Measurements from ENCODE around the gene FNIP1.
"Not testable (repeated sequence)": the region's sequence is repeated elsewhere in the genome, so short reads cannot be mapped to it uniquely, and the experiment has no call there.

Gene FNIP1

GRCh38 chr5:131635684-131636572, 160.9 kb downstream of the FNIP1 start:
- no peak for DNase-seq

DNA sequence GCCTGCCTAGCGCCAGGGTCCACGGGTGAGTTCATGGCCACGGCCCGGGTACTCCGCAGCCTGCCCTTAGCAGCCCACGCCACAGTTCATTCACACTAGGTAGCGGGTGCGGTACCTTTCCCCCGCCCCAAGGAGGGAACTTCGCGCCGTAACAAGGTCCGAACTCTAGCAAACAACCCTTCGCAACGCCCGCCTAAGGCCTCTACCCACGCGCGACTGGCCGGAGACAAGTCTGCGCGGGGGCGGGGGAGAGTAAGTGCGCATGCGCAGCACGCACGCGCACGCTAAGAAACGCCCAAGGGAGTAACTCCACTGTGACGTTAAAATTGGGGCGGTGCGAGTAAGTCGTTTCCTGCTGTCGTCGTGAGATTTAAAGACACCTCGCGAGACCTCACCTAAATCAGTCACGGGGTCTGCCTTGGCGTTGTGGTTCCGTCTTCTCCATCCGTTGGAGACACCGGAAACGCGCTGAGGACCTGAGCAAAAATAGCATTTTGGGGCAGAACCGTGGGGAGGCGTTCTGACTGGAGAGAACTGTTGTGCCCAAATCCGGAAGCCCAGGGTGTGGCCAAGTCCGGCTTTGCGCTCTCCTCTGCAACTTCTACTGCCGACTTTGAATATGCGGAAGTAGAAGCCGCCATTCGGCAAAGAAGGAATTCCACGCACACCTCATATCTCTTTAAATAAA, 161.7 kb downstream of the FNIP1 start, which contains the start of gene RAPGEF6:
TSS of gene RAPGEF6 (minus strand) at position 234 of the 688 bp plus-strand sequence. CDS start at position 35, 199 bp downstream.
- peak; percentile 99 for DNase-seq

GRCh38 chr5:131634666-131634995, 162.2 kb downstream of the FNIP1 start:
- DNase-seq, result peak; percentile 23

GRCh38 chr5:131634238-131634637, 162.6 kb downstream of the FNIP1 start:
- no peak for DNase-seq

- no peak for DNase-seq
Measured at GRCh38 chr5:131633830-131634229, 163.0 kb downstream of the FNIP1 start.

DNA sequence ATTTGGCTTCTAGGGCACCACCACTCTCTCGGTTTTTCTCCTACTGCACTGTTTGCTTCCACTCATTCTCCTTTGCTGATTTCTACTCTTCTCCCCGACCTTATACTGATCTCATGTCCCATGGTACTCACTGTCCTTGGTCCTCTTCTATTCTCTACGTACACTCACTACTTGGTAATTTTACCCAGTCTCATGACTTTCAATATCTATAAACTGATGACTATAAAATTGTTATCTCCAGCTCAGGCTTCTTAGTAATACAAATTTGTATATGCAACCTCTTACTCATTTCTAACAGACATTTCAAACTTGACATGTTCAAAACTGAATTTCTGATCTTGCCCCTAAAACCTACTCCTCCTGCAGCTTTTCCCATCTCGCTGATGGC, 165.9 kb downstream of the FNIP1 start:
- DNase-seq, result no peak

GRCh38 chr5:131630208-131630962, 166.4 kb downstream of the FNIP1 start:
- no peak for DNase-seq

GRCh38 chr5:131628990-131629389, 167.8 kb downstream of the FNIP1 start:
- no peak for DNase-seq

DNA sequence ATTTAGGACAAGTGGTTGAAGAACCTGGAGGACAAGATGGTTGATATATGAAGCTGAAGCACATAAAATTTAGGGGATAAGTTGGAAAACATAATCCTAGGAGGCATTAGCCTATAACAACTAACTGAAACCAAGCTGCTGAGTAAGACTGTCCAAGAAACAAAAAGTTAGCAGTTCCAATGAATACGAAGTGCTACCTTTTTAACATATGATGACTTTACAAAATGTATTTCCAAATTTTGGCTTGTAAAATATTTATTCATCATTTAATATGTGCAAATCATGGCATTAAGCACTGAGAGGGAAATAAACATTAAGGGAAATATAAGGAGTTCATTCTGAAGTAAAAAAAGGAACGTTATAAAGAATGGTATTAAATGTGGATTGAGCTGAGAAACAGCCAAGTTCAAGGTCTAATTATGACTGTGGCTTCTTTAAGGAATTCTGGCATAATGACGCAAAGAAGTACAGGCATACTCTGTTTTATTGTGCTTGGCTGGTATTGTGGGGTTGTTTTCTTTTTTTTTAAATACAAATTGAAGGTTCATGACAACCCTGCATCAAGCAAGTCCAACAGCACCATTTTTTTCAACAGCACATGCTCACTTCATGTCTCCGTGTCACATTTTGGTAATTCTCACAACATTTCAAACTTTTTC, 169.5 kb downstream of the FNIP1 start:
- no peak for DNase-seq

DNA sequence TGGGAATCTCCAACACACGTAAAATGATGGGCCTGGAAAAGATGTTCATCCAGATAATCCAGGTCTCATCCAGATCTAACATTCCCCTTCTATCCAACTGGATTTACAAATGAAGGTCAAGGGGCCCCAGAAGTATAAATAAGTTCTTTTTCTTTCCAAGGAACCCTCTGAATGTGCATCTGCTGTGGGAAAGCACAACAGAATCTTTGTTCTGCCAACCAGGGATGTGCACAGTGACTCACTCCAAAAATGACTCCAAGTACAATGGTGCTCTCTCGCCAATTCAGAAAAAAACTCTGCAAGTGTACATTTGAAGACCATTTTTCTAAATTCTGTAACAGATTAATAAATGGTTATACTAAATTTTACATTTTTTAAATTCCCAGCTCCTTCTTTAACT, 174.2 kb downstream of the FNIP1 start:
- DNase-seq, result no peak

DNA sequence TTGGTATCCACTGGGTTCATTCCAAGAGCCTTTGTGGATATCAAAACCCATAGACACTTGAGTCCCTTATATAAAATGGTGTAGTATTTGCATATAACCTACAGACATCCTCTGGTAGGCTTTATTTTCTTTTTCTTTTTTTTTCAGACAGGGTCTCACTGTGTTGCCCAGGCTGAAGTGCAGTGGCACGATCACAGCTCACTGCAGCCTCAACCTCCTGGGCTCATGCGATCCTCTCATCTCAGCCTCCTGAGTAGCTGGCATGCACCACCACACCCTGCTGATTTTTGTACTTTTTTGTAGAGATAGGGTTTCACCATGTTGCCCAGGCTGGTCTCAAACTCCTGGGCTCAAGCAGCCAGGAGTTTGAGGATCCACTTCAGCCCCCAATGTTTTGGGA, 175.7 kb downstream of the FNIP1 start:
- not testable (repeated sequence) for DNase-seq

- no peak for DNase-seq
Measured at GRCh38 chr5:131619102-131619501, 177.7 kb downstream of the FNIP1 start.

- no peak for DNase-seq
Measured at GRCh38 chr5:131617140-131617822, 179.5 kb downstream of the FNIP1 start.

DNA sequence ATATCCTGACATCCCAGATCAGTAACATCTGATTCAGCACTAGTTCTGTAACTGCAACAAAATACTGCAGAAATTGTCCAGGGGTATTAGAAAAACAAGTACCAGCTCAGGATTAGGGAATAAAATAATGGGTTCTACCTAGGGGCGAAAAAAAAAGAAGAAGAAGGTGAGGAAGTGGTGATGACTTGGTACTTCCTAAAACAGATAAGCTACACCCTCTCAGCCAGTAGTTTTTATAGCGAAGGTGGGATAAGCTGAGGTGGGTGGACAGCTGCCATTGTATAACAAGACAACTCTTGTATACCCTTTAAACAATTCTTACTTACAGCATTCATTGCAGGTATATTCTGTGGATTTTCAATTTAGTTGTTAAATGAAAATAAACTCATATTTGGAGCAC, 180.9 kb downstream of the FNIP1 start:
- DNase-seq, result no peak

DNA sequence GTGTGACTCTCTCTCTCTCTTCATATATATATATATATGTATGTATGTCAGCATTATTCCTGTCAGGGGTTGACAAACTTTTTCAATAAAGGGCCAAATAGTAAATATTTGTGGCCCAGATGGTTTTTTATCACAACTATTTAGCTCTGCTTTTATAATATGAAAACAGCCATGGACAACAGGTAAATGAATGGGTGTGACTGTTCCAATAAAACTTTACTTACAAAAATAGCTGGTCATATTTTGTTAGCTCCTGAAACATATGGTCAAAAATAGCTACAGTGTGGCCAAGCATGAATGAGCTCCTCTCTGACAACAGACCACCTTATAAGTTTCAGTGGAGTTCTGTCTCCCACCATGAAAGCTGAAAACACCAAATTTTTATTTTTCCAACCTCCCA, 183.4 kb downstream of the FNIP1 start:
- DNase-seq, result no peak

GRCh38 chr5:131611064-131611381, 185.8 kb downstream of the FNIP1 start:
- no peak for DNase-seq

GRCh38 chr5:131610198-131611063, 186.4 kb downstream of the FNIP1 start:
- no peak for DNase-seq

DNA sequence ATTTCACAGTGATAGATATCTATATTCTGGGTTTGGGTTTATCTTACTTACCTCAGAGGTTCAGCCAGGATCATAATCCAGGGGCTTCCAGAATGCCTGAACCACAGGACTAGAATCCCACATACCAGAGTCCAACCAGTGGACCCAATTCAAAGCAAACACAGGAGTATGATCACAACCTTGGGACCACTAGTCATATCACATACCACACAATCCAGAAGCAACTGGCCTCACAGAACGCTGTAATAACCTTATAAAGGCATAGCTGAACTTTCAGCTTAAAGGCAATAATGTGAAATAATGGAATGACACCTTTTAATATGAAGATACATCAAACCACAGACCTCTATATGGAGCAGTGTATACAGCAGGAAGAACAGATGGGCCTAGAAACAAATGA, 187.0 kb downstream of the FNIP1 start:
- no peak for DNase-seq

DNA sequence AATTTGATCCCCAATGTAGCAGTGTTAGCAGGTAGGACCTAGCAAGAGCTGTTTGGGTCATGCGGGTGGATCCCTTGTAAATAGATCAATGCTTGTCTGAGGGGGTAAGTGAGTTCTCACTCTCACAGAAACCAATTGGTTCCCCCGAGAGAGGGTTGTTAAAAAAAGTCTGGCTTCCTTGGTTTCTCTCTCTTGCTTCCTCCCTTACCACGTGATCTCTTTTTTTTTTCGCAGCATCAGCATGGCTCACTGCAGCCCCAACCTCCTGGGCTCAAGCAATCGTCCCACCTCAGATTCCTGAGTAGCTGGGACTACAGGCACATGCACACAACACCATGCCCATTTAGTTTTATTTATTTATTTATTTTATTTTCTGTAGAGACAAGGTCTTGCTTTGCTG, 188.2 kb downstream of the FNIP1 start:
- DNase-seq, result no peak

DNA sequence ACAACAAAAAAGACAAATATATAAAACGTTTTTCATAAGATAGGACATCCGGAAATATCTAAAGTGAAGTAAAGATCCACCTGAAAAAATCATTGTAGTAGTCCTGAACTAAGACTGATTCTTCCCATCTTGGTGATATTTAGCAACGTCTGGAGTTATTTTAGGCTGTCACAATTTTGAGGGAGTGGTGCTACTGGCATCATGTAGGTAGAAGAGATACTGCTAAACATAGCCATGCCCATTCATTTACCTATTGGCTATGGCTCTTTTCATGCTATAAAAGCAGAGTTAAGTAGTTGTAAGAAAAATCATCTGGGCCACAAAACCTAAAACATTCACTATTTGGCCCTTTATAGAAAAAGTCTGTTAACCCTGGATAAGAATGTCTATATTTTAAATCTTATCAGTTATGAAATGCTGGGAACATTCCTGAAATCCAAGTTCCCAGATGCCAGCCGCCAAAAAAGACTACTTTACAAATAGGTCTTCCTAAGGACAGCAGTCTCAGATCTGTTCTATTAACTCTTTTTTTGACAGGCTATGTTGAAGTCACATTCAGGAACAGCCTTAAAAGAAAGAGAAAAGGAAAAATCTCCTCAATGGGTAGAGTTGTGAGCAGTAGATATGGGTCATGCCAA, 188.8 kb downstream of the FNIP1 start:
- no peak for DNase-seq

DNA sequence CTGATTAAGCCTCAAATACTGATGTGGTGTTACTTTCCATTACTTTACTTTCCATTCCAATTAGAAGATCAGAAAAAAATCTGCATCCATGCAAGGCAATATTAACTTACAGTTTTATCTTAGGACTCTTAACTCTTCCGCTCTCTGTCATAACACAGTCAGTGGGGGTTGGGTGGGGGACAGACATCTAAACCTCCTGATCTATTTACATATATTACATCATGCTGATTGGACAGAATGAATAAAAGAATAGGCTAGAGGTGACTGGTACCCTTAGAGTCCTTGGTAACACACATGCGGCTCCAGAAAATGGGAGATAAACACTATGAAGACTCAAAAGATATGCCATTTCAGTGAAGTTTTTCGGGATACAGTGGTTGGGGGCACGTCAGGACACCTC, 189.4 kb downstream of the FNIP1 start:
- no peak for DNase-seq

Data from SIG-M5 (cell line).